ENCODE results near the gene EDIL3.

Gene EDIL3

GRCh38 chr5:83924891-83925290 is 459.8 kb downstream of the EDIL3 start:
- FAIRE-seq (no peak), DNase-seq (ENCODE audit: insufficient read length, low spot score) (no peak)

DNA sequence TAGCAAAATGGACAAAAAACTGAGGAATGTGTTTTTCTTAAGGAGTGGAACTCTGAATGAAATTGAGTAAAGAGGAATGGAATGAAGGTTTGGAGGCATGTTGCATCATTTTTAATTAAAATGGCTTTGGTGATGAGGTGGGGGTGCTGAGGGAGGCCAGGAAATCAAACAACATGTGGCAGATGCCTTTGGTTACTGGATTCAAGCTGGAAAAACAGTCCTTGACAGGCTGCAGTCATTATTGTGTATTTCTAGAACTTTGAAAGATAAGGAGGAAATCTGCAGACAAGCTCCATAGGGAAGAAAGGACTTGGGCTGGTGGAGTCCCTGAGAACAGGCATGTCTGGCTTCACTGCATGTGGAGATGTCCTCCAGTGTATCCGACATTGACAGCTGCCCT is 460.5 kb downstream of the EDIL3 start:
- FAIRE-seq (no peak), DNase-seq (ENCODE audit: insufficient read length, low spot score) (no peak)
- no peak for TF ChIP-seq TAF1 (IDR thresholded peaks at IDR 0.05; ENCODE audit: low read depth, low read length)
- no peak for TF ChIP-seq POLR2A (IDR thresholded peaks at IDR 0.05; ENCODE audit: low read depth, low read length)
- TF ChIP-seq SPI1 (IDR thresholded peaks at IDR 0.05; ENCODE audit: low read depth, low read length): no peak
- TF ChIP-seq POU2F2 (IDR thresholded peaks at IDR 0.05; ENCODE audit: low read depth, low read length): no peak
- TF ChIP-seq POLR2AphosphoS5 (IDR thresholded peaks at IDR 0.05; ENCODE audit: low read depth, low read length): no peak
- TF ChIP-seq PAX5 (IDR thresholded peaks at IDR 0.05; ENCODE audit: insufficient read depth, low read length, severe bottlenecking): no peak

More at GRCh38 chr5:83924891-83925290, 459.8 kb downstream of the EDIL3 start:
- TF ChIP-seq POLR2A (IDR thresholded peaks at IDR 0.05; ENCODE audit: low read depth, low read length) (no peak), PAX5 (IDR thresholded peaks at IDR 0.05; ENCODE audit: insufficient read depth, low read length, severe bottlenecking) (no peak), POU2F2 (IDR thresholded peaks at IDR 0.05; ENCODE audit: low read depth, low read length) (no peak)

DNA sequence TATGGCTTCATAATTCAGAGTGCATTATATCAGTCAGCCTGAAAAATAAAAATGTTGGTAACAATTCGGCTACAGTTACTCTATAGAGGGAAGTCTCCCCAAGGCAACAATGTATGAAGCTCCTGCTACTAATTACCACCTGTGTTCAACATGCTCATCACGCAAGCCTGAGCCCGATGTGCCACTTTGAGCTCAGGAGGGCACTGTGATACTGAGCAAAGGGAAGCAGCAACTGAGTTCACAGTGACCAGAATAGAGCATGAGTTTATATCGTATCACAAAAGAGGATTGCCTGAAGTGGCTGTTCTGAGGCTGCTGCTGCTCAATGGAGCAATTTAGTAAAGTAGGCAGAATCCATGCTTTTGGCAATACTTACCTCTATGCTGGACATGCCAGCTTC is 462.0 kb downstream of the EDIL3 start:
- DNase-seq (ENCODE audit: insufficient read length, low spot score) (no peak), FAIRE-seq (no peak)
- TF ChIP-seq TAF1 (IDR thresholded peaks at IDR 0.05; ENCODE audit: low read depth, low read length): no peak
- no peak for TF ChIP-seq POLR2AphosphoS5 (IDR thresholded peaks at IDR 0.05; ENCODE audit: low read depth, low read length)
- TF ChIP-seq POU2F2 (IDR thresholded peaks at IDR 0.05; ENCODE audit: low read depth, low read length): no peak
- no peak for TF ChIP-seq POLR2A (IDR thresholded peaks at IDR 0.05; ENCODE audit: low read depth, low read length)
- TF ChIP-seq PAX5 (IDR thresholded peaks at IDR 0.05; ENCODE audit: insufficient read depth, low read length, severe bottlenecking): no peak
- TF ChIP-seq SPI1 (IDR thresholded peaks at IDR 0.05; ENCODE audit: low read depth, low read length): no peak

GRCh38 chr5:83921666-83922193 is 462.9 kb downstream of the EDIL3 start:
- FAIRE-seq: no peak

GRCh38 chr5:83919071-83920041 is 465.3 kb downstream of the EDIL3 start:
- FAIRE-seq: no peak
- no peak for TF ChIP-seq POLR2AphosphoS5 (IDR thresholded peaks at IDR 0.05; ENCODE audit: low read depth, low read length)
- TF ChIP-seq PAX5 (IDR thresholded peaks at IDR 0.05; ENCODE audit: insufficient read depth, low read length, severe bottlenecking): no peak
- no peak for TF ChIP-seq POU2F2 (IDR thresholded peaks at IDR 0.05; ENCODE audit: low read depth, low read length)
- TF ChIP-seq TAF1 (IDR thresholded peaks at IDR 0.05; ENCODE audit: low read depth, low read length): no peak
- no peak for TF ChIP-seq SPI1 (IDR thresholded peaks at IDR 0.05; ENCODE audit: low read depth, low read length)
- TF ChIP-seq POLR2A (IDR thresholded peaks at IDR 0.05; ENCODE audit: low read depth, low read length): no peak
- no peak for DNase-seq (ENCODE audit: insufficient read length, low spot score)

More at GRCh38 chr5:83921666-83922193, 462.9 kb downstream of the EDIL3 start:
- DNase-seq (ENCODE audit: insufficient read length, low spot score): no peak
- TF ChIP-seq TAF1 (IDR thresholded peaks at IDR 0.05; ENCODE audit: low read depth, low read length) (no peak), SPI1 (IDR thresholded peaks at IDR 0.05; ENCODE audit: low read depth, low read length) (no peak), POLR2A (IDR thresholded peaks at IDR 0.05; ENCODE audit: low read depth, low read length) (no peak), PAX5 (IDR thresholded peaks at IDR 0.05; ENCODE audit: insufficient read depth, low read length, severe bottlenecking) (no peak), POU2F2 (IDR thresholded peaks at IDR 0.05; ENCODE audit: low read depth, low read length) (no peak), POLR2AphosphoS5 (IDR thresholded peaks at IDR 0.05; ENCODE audit: low read depth, low read length) (no peak)

- FAIRE-seq (no peak), DNase-seq (ENCODE audit: insufficient read length, low spot score) (no peak)
- TF ChIP-seq POLR2A (IDR thresholded peaks at IDR 0.05; ENCODE audit: low read depth, low read length): no peak
- no peak for TF ChIP-seq SPI1 (IDR thresholded peaks at IDR 0.05; ENCODE audit: low read depth, low read length)
- TF ChIP-seq PAX5 (IDR thresholded peaks at IDR 0.05; ENCODE audit: insufficient read depth, low read length, severe bottlenecking): no peak
- no peak for TF ChIP-seq POU2F2 (IDR thresholded peaks at IDR 0.05; ENCODE audit: low read depth, low read length)
- TF ChIP-seq POLR2AphosphoS5 (IDR thresholded peaks at IDR 0.05; ENCODE audit: low read depth, low read length): no peak
- no peak for TF ChIP-seq TAF1 (IDR thresholded peaks at IDR 0.05; ENCODE audit: low read depth, low read length)
Observed at GRCh38 chr5:83917261-83917908, 467.3 kb downstream of the EDIL3 start.

DNA sequence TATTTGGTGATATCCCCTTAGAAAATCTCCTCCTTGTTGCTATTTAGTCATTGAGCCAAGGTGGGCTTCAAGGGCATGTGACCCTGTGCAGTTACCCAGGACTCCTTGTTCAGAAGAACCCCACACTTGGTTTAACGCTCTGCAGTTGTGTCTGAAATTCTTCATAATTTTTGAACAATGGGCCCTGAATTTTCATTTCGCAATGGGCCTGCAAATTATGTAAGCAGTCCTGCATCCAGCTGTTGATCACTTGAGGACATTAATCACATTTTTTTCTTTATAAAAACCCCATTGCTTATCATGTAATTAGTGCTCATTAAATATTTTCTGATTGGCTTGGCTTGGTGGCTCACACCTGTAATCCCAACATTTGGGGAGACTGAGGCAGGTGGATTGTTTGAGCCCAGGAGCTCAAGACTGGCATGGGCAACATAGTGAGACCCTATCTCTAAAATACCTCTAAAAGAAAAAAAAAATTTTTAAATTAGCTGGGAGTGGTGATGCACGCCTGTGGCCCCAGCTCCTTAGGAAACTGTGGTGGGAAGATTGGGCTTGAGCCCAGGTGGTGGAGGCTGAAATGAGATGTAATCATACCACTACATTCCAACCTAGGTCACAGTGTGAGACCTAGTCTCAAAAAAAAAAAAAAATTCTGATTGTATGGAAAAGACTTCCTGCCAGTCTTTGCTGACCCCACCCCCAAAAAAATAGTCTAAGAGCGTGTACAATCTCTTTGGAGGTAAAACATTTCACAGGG is 469.8 kb downstream of the EDIL3 start:
- DNase-seq (ENCODE audit: insufficient read length, low spot score): no peak
- no peak for FAIRE-seq
- TF ChIP-seq SPI1 (IDR thresholded peaks at IDR 0.05; ENCODE audit: low read depth, low read length) (no peak), TAF1 (IDR thresholded peaks at IDR 0.05; ENCODE audit: low read depth, low read length) (no peak), PAX5 (IDR thresholded peaks at IDR 0.05; ENCODE audit: insufficient read depth, low read length, severe bottlenecking) (no peak), POU2F2 (IDR thresholded peaks at IDR 0.05; ENCODE audit: low read depth, low read length) (no peak), POLR2A (IDR thresholded peaks at IDR 0.05; ENCODE audit: low read depth, low read length) (no peak), POLR2AphosphoS5 (IDR thresholded peaks at IDR 0.05; ENCODE audit: low read depth, low read length) (no peak)

GRCh38 chr5:83914199-83914598 is 470.5 kb downstream of the EDIL3 start:
- FAIRE-seq: no peak
- DNase-seq (ENCODE audit: insufficient read length, low spot score): no peak
- TF ChIP-seq SPI1 (IDR thresholded peaks at IDR 0.05; ENCODE audit: low read depth, low read length) (no peak), TAF1 (IDR thresholded peaks at IDR 0.05; ENCODE audit: low read depth, low read length) (no peak), POU2F2 (IDR thresholded peaks at IDR 0.05; ENCODE audit: low read depth, low read length) (no peak), POLR2AphosphoS5 (IDR thresholded peaks at IDR 0.05; ENCODE audit: low read depth, low read length) (no peak), PAX5 (IDR thresholded peaks at IDR 0.05; ENCODE audit: insufficient read depth, low read length, severe bottlenecking) (no peak), POLR2A (IDR thresholded peaks at IDR 0.05; ENCODE audit: low read depth, low read length) (no peak)

All from GM12891 (cell line).